Skeletal muscle cell (primary cell): ENCODE measurements around the gene OAS2.
"Not testable (repeated sequence)": the region's sequence is repeated elsewhere in the genome, so short reads cannot be mapped to it uniquely, and the experiment has no call there.

Experiments
- DNase-seq: peaks from one replicate; pipeline ENCODE4 v3.0.0-alpha.2; 2010; ENCODE audit warnings: low read depth
- H3K4me3 ChIP-seq: 2 replicates; pipeline ENCODE4 v1.5.1; 2011; ENCODE audit warnings: low read depth, mild to moderate bottlenecking, control low read depth, low read length, moderate library complexity

The OAS2 gene

DNA sequence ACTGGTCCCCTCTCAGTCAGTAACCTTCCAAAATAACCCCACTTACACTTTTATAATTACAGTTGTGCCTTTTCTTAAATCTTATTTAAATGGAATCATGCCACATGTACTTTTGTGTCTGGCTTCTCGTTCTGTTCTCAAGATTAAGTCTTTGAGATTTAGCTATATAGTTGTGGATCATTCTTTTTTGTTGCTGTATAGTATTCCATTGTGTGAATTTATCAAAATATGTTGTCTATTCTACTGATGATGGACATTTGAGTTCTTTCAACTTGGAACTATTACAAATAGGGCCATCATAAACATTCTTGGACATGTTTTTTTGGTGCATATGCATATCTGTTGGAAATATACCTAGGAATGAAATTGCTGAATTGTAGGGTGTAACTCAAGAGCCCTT, 31.0 kb upstream of the OAS2 start:
- H3K4me3 ChIP-seq, result no peak overlapping the region
- DNase-seq, result no peak

DNA sequence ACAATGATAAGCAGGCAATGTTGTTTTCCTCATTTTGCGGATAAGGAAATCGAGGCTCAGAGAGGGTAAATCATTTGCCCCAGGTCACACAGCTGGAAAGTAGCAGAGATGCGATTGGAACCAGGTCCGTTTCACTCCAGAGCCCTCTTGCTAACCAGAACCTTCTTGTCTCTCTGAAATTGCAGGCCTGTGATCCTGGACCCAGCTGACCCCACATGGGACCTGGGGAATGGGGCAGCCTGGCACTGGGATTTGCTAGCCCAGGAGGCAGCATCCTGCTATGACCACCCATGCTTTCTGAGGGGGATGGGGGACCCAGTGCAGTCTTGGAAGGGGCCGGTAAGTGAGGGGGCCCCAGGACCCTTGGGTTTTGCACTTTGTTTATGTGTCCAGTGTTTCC, 30.6 kb upstream of the OAS2 start:
- H3K4me3 ChIP-seq, result no peak overlapping the region
- DNase-seq, result no peak

DNA sequence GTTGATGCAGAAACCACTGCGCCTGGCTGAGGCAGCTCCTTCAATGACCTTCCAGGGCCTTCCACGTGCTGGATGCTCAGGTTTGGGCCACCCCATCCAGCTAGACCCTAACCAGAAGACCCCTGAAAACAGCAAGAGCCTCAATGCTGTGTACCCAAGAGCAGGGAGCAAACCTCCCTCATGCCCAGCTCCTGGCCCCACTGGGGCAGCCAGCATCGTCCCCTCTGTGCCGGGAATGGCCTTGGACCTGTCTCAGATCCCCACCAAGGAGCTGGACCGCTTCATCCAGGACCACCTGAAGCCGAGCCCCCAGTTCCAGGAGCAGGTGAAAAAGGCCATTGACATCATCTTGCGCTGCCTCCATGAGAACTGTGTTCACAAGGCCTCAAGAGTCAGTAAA, 29.5 kb upstream of the OAS2 start:
- H3K4me3 ChIP-seq, result no peak overlapping the region
- DNase-seq, result no peak

DNA sequence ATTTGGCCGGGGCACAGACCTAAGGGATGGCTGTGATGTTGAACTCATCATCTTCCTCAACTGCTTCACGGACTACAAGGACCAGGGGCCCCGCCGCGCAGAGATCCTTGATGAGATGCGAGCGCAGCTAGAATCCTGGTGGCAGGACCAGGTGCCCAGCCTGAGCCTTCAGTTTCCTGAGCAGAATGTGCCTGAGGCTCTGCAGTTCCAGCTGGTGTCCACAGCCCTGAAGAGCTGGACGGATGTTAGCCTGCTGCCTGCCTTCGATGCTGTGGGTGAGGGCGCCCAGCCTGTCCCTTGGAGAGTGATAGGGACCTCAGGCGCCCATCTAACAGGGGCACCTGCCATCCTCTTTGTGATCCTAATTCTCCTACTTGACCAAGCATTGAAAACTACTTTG, 27.6 kb upstream of the OAS2 start:
- no peak for DNase-seq

DNA sequence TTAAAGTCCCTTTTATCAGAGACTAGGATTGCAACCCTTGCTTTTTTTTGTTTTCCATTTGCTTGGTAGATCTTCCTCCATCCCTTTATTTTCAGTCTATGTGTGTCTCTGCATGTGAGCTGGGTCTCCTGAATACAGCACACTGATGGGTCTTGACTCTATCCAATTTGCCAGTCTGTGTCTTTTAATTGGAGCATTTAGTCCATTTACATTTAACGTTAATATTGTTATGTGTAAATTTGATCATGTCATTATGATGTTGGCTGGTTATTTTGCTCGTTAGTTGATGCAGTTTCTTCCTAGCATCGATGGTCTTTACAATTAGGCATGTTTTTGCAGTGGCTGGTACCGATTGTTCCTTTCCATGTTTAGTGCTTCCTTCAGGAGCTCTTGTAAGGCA, 21.2 kb upstream of the OAS2 start:
- H3K4me3 ChIP-seq, DNase-seq: not testable (repeated sequence)

More for the DNA sequence above, 27.6 kb upstream of the OAS2 start:
- H3K4me3 ChIP-seq, result no peak overlapping the region

DNA sequence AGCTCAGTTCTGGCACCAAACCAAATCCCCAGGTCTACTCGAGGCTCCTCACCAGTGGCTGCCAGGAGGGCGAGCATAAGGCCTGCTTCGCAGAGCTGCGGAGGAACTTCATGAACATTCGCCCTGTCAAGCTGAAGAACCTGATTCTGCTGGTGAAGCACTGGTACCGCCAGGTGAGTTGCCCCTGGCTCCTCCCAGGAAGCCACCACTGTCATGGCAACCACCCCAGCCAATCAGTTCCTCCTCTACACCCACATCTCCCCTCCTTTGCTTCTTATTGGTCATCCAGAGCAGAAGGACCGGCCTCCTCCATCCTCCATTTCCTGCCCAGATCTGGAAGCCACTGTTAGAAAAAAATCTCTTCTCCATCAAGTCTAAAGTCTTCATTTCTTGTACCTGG, 17.2 kb upstream of the OAS2 start:
- no peak for DNase-seq
- no peak overlapping the region for H3K4me3 ChIP-seq

DNA sequence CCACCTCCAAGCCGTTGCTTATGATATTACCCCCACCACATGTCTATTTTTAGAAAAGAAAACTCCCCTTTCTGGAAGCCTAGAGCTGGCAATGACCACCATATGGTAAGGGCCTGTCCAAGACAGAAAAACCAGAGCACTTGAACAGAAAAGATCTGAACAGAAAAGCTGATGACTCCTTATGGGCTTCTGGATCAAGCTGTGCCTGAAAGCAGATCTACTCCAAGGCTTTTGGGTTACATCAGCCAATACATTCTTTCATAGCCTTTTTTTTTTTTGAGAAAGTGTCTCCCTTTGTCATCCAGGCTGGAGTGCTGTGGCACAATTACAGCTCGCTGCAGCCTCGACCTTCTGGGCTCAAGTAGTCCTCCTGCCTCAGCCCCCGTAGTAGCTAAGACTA, 16.8 kb upstream of the OAS2 start:
- no peak for DNase-seq
- no peak overlapping the region for H3K4me3 ChIP-seq

DNA sequence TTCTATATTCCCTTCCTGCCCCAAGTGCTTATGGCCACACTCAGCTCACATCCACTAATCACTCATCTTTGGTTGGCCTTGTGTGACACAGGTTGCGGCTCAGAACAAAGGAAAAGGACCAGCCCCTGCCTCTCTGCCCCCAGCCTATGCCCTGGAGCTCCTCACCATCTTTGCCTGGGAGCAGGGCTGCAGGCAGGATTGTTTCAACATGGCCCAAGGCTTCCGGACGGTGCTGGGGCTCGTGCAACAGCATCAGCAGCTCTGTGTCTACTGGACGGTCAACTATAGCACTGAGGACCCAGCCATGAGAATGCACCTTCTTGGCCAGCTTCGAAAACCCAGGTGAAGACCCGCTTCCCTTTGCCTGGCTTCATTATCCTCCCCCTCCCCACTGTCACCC, 15.8 kb upstream of the OAS2 start:
- DNase-seq, result no peak
- no peak overlapping the region for H3K4me3 ChIP-seq

DNA sequence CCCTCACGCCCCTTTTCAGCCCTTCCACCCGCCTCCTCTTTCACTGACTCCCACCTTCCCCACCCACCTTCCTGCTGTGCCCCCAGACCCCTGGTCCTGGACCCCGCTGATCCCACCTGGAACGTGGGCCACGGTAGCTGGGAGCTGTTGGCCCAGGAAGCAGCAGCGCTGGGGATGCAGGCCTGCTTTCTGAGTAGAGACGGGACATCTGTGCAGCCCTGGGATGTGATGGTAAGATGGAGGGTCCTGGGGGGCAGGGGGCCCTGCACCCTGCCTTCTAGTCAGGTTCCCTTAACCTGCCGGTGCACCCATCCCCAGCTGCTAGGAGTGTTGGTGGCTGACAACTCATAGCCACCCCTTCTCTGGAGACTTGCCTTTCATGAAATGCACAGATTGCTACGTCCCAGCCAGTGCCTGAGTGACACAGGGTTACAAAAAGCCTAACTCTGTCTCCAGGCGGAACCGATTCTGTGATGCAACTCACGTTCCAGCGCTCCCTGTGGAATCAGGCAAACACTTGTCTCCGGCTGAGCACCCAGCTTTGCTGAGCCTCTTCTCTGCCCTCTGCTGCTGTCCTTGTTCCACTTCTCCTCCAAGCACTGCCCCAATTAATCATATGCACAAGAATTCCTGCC, 15.0 kb upstream of the OAS2 start:
- H3K4me3 ChIP-seq, result no peak overlapping the region
- DNase-seq, result no peak

DNA sequence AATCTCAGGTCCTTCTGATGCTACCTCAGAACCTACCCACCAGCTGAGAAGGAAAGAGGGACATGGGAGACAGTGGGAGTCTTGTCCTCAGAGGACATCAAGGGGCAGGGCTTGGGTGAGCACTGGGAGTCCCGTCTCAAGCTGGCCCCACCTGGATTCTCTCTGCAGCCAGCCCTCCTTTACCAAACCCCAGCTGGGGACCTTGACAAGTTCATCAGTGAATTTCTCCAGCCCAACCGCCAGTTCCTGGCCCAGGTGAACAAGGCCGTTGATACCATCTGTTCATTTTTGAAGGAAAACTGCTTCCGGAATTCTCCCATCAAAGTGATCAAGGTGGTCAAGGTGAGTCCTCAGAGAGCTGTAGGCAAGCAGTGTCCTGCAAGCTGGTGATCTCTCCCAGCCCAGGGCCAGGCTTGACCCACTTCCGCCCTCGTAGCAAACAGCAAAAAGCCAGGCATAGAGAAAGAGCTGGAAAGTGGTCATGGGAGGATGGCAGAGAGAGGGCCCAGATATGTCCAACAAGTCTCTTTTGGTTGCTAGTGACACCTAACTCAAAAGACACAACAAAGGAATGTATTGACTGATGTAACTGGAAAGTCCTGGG, 14.2 kb upstream of the OAS2 start:
- DNase-seq, result no peak
- H3K4me3 ChIP-seq, result no peak overlapping the region

DNA sequence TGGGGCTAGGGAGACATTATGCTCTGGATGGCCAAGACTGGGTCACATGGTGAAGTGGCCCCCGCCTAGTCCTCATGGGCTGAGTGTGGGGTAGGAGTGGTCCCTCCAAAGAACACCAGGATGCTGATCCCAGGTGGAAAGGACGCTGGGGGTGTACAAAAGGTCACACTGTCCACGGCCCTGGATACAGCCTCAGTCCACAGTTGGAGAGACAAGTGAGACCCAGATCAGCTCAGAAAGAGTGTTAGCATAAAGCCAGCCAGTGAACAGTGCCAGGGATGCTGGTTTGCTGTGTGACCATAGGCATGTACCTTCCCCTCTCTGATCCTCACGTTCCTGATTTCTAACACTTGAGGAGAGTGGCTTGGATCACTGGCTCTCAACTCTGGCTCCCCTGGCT, 13.4 kb upstream of the OAS2 start:
- H3K4me3 ChIP-seq, result no peak overlapping the region
- DNase-seq, result no peak

DNA sequence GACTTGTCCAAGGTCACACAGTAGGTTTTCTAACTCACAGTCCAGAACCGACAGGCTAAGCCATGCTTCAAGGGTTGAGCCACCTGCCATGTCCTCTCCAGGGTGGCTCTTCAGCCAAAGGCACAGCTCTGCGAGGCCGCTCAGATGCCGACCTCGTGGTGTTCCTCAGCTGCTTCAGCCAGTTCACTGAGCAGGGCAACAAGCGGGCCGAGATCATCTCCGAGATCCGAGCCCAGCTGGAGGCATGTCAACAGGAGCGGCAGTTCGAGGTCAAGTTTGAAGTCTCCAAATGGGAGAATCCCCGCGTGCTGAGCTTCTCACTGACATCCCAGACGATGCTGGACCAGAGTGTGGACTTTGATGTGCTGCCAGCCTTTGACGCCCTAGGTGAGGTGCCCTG, 12.7 kb upstream of the OAS2 start:
- DNase-seq, result no peak
- H3K4me3 ChIP-seq, result no peak overlapping the region

DNA sequence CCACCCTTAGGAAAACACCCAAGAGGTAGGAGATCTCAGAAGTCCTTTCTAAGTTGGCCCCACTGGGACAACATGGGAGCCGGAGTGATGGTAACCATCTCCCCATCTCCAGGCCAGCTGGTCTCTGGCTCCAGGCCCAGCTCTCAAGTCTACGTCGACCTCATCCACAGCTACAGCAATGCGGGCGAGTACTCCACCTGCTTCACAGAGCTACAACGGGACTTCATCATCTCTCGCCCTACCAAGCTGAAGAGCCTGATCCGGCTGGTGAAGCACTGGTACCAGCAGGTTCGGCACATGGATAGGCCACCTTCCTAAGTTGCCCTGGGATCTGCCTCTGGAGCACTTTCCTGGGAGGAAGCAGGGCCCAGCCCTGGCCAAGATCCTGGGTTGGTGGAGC, 11.0 kb upstream of the OAS2 start:
- no peak overlapping the region for H3K4me3 ChIP-seq
- no peak for DNase-seq

DNA sequence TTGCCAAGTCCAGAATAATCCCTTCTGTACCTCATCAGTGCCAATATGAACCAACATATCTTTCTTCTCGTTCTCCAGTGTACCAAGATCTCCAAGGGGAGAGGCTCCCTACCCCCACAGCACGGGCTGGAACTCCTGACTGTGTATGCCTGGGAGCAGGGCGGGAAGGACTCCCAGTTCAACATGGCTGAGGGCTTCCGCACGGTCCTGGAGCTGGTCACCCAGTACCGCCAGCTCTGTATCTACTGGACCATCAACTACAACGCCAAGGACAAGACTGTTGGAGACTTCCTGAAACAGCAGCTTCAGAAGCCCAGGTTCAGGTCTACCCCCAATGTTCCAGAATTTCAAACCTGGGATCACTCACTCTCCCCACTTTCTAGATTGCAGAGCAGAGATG, 10.5 kb upstream of the OAS2 start:
- no peak overlapping the region for H3K4me3 ChIP-seq

DNA sequence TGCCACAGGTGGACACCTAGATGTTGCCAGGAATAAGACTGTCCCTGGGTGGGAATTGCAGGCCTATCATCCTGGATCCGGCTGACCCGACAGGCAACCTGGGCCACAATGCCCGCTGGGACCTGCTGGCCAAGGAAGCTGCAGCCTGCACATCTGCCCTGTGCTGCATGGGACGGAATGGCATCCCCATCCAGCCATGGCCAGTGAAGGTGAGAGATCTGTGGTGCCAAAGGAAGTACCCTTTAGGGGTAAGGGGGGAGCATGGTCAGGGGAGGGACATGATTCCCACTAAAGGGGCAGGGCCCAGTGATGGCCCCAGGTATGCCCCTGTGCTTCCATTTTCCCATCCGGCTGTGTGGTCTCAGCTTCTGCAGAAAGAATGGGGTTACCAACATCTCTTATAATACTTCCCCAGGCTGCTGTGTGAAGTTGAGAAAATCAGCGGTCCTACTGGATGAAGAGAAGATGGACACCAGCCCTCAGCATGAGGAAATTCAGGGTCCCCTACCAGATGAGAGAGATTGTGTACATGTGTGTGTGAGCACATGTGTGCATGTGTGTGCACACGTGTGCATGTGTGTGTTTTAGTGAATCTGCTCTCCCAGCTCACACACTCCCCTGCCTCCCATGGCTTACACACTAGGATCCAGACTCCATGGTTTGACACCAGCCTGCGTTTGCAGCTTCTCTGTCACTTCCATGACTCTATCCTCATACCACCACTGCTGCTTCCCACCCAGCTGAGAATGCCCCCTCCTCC, 8.6 kb upstream of the OAS2 start:
- no peak for DNase-seq
- H3K4me3 ChIP-seq, result no peak overlapping the region

More for the DNA sequence above, 10.5 kb upstream of the OAS2 start:
- no peak for DNase-seq

DNA sequence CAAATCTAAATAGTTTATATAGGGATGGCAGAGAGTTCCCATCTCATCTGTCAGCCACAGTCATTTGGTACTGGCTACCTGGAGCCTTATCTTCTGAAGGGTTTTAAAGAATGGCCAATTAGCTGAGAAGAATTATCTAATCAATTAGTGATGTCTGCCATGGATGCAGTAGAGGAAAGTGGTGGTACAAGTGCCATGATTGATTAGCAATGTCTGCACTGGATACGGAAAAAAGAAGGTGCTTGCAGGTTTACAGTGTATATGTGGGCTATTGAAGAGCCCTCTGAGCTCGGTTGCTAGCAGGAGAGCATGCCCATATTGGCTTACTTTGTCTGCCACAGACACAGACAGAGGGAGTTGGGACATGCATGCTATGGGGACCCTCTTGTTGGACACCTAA, 7.9 kb upstream of the OAS2 start:
- H3K4me3 ChIP-seq, result no peak overlapping the region
- no peak for DNase-seq

DNA sequence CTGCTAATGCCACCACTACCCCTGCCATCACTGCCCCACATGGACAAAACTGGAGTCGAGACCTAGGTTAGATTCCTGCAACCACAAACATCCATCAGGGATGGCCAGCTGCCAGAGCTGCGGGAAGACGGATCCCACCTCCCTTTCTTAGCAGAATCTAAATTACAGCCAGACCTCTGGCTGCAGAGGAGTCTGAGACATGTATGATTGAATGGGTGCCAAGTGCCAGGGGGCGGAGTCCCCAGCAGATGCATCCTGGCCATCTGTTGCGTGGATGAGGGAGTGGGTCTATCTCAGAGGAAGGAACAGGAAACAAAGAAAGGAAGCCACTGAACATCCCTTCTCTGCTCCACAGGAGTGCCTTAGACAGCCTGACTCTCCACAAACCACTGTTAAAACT, 7.1 kb upstream of the OAS2 start:
- no peak overlapping the region for H3K4me3 ChIP-seq
- DNase-seq, result no peak

DNA sequence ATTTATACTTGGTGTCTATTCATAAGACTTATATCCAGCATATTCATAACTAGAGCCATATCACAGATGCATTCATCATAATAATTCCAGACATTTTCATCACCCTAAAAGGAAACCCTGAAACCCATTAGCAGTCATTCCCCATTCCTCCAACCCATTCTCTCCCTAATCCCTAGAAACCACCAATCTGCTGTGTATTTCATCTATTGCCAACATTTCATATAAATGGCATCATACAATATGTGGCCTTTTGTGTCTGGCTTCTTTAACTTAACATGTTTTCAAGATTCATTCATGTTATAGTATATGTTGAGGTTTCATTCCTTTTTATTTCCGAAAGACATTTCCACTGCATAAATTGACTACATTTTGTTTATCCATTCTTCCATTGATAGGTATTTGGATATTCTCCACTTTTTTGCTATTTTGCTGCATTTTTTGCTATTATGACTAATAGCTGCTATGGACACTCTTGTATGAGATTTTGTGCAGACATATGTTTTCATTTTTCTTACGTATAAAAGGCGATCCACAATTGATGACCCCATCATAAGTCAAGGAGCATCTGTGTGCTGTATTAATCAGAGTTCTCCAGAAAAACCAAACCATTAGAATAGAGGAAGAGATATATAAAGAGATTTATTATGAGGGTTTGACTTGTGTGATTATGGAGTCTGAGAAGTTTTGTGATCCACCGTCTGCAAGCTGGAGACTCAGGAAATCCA, 5.1 kb upstream of the OAS2 start:
- no peak for DNase-seq
- no peak overlapping the region for H3K4me3 ChIP-seq

DNA sequence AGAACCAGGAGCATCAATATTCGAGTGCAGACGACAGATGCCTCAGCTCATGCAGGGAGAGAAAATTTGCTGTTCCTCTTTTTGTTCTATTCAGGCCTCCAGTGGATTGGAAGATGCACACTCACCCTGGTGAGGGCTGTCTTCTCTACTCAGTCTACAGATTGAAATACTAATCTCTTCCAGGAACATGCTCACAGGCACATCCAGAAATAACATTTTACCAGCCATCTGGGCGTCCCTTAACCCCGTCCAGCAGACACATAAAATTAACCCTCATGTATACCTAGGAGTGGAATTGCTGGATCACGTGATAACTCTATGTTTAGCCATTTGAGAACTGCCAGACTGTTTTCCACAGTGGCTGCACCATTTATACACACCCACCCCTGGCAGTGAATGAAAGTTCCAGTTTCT, 4.5 kb upstream of the OAS2 start:
- no peak overlapping the region for H3K4me3 ChIP-seq
- DNase-seq, result no peak

DNA sequence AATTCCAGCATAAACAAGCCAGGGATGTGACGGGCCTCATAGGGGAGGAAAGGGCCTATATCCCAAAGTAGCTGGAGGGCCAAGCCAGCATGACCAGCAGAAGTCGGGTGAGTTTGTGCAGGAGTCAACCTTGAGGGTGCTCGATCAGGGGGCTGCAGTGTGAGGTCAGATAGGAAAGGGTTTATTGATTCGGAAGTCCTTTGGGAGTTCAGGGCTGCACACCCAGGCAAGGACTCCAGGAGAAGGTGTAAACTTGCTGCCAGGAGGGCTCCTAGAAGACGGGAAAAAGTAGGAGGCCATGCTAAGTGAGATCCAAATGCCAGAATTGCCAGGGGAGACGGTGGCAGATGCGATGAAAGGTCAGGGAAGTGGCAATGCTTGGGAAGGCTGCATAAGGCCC, 3.4 kb upstream of the OAS2 start:
- H3K4me3 ChIP-seq, result no peak overlapping the region
- no peak for DNase-seq
